ENCODE measurements around the gene MTCL1. TPM values are rescaled to one million over a fixed set of nuclear protein-coding genes. Genes with fewer than 3 reads are reported as not detected.
"Not testable (repeated sequence)": the region's sequence is repeated elsewhere in the genome, so short reads cannot be mapped to it uniquely, and the experiment has no call there.

Gene MTCL1
- polyA plus RNA-seq, 1 donor, result 23.8 TPM

DNA sequence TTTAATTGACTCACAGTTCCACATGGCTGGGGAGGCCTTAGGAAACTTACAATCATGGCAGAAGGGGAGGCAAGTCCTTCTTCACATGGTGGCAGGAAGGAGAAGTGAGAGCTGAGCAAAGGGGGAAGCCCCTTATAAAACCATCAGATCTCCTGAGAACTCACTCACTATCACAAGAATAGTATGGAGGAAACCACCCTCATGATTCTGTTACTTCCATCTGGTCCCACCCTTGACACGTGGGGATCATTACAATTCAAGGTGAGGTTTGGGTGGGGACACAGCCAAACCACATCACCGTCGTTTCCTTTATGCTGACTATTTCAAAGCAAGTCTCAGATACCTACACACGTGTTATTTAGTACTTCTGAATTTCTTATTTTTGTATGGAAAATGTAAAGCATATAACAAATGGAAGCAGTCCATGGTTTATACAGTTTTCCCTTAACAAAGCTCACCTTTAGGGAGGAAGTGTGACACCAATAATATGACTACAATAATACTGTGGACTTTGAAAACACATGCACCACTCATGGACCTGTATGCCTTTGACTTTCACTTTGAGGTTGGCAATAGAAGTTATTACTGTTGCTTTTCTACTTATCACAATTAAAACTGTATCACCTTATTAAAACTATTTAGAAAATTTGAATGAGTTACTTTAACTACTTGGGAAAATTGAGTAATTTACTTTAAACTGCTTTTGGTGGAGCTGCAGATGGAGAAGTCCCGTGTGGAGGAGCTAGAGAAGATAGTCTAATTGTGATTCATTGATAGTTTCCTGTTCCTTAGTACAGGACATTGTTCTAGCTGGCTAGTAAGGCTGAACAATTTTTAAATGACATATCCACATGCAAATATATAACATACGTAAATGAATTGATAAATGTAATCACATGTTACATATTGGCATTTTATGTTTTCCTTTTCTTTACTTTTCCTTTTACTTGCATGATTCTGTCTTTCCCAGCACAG lies 37.3 kb downstream of the MTCL1 start:
- no peak for DNase-seq

DNA sequence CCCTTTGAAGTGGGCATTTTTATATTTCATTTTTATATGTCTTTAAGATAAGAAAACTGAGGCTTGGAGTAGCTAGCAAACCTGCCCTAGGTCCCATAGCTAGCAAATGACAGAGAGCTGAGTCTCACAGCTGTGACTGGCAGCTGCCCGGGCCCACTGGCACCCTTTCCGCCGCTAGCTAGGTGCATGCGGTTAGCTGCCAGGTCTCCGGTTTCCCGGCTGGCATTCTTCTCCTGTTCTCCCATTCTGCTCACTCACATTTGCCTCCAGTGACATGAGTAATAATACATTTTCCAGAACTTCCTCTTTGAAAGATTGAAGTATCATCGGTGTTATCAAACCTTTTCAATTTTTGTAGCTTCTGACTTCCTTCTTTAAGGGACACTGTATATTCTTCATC lies 38.7 kb downstream of the MTCL1 start:
- DNase-seq, result no peak

DNA sequence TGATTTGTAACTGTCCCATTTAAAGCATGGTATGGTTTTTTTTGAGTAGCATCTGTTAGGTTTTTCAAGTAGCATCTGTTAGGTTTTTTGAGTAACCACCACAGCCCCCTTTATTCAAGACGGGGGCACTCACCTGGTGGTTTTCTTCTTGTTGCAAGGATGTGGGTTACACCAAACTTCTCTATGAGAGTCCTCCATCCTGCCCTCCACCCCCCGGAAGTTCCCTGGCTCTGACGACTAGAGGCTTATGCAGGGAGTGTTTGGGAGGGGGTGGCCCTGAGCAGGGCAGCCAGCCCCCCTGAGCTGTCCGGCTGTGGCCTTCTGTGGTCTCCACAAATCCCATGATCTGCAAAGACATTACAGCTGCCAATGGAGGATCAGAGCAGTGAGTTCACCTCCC lies 39.3 kb downstream of the MTCL1 start:
- no peak for DNase-seq

DNA sequence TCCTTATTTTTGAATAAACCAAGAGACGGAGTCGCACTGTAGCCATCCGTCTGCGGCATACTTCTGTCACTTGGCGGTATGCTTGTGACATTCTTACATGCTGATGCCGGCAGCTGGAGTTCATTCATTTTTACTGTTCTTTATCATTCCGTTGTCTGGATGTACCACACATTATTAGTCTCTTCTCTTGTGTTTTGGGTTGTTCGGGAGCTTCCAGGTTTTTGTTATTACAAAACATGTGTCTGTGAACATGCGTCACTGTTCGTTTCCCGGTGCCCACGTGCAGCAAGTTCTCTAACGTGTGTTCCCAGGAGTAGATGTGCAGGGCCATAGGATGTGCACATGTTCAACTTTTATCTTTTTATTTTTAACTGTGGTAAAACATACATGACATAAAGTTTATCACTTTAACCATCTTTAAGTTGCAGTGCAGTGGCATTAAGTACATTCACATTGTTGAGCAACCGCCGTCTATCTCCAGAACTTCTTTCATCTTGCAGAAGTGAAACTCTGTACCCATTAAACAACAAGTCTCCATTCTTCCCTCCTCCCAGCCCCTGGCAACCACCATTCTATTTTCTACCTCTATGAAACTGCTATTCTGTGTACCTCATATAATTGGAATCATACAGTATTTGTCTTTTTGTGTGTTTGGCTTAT lies 40.1 kb downstream of the MTCL1 start:
- DNase-seq, result no peak

DNA sequence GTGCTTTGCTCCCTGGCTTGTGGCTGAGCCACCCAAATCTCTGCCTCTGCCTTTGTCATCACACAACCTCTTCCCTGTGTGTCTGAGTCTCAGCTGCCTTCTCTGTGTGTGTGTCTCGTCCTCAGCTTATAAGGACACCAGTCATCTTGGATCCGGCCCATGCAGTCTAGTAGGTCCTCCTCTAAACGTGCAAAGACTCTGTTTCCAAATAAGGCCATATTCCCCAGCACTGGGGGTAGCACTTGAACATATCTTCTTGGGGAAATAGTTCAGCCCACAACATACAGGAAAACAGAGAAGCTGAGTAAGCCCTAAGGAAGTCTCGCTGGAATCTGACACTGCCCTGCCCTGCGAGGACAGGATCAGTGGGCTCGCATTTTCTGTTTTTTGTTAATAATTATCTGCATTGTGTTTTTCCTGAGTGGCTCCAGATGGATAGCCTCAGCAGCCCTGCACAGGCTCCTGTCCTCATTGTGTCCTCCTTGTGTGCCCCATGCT lies 42.1 kb downstream of the MTCL1 start:
- DNase-seq, result no peak

GRCh38 chr18:8749492-8749891 lies 44.1 kb downstream of the MTCL1 start:
- DNase-seq, result no peak

GRCh38 chr18:8750954-8751415 lies 45.6 kb downstream of the MTCL1 start:
- no peak for DNase-seq

GRCh38 chr18:8751692-8752091 lies 46.3 kb downstream of the MTCL1 start:
- no peak for DNase-seq

DNA sequence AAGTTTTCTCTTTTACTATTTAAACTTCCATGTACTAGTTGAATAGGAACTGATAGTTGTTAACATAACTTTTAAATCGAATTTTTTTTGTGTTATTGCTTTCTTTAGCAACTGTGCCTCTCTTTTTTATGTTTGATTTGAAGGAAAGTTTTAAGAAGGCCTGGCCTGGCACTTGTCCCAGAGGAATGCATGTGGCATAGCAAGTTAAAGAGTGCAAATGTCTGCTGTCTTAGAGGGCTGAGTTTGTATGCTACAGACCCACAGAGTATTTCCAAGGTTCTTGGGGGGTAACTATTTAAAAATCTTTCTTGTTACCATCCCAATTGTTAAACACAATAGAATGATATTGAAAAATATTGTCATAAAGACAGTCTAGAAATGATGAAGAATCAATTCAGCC lies 47.0 kb downstream of the MTCL1 start:
- no peak for DNase-seq

- DNase-seq, result no peak
These were observed 49.9 kb downstream of the MTCL1 start for GRCh38 chr18:8754995-8755960.

DNA sequence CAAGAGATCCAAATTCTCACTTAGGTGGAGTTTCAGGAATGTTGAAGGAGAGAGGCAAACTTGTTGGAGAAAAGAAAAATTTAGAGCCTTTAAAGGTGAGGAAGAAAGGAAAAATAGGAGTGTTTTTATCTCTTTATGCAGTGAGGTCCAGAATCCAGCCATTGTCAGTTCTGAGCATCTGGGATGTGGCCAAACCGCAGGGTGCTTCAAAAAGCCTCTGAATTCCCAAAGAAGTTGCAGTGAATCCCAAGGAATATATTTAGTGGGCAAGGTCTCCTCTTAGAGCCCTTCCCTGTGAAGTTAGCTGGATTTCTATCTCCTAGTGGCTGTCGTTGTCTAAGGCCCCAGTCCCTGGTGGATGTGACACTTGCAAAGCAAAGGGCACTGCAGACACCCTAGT lies 51.2 kb downstream of the MTCL1 start:
- no peak for DNase-seq

- no peak for DNase-seq
These were observed 52.1 kb downstream of the MTCL1 start for GRCh38 chr18:8757396-8757997.

DNA sequence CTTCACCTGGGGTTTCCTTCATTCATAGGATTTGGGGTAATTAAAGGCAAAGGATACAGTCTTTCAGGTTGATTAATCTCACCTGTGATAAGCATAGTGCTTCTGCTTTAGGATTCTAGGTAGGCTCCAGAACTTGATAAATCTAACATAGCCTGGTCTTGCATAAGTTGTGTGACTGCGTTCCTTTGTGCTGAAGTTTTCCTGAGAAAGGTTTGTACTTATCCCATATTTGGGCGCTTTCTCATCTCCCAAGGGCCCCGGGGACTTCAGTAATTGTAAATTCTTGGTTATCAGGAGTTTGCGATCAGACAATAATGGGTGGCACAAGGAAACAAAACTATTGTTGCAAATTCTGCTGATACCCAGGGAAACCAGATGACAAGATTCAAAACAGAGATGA lies 53.1 kb downstream of the MTCL1 start:
- no peak for DNase-seq

DNA sequence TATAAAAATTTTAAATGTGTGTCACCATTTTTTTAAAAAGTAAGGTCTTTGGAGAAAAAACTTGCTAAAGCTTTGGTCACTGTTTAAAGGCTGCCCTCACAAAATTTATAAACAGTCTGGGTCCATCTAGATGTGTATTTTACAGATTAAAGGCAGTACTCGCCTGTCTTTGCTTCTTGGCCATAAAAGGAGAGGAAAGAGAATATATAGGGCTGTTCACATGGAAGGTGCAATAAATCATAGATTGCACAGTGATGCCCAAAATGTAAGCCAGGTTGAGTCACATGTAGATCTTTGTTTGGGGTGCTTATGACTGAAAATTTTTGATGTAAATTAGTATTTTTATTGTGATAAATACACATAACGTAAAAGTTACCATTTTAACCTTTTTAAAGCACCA lies 55.6 kb downstream of the MTCL1 start:
- DNase-seq, result no peak

GRCh38 chr18:8761535-8761934 lies 56.2 kb downstream of the MTCL1 start:
- DNase-seq, result not testable (repeated sequence)

GRCh38 chr18:8762968-8763367 lies 57.6 kb downstream of the MTCL1 start:
- DNase-seq, result no peak

DNA sequence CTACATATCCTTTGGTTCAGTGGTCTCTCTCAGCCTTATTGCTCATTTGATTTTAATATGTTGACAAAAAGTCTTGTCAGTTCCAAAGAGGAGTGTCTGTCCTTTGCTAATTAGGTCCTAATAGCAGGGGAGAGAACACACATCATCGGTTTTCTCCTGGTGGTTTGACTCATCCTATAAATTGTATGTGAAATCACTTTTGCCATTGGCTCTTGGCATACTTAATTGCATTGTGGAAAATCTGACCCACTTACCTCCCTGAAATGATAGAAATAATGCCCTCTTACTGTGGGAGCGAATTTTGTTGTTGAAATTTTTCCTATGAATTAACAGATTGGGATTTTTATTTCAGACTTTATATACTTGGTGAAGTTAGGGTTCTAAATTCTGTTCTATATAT lies 58.3 kb downstream of the MTCL1 start:
- no peak for DNase-seq

- no peak for DNase-seq
These were observed 60.6 kb downstream of the MTCL1 start for GRCh38 chr18:8765783-8766463.

DNA sequence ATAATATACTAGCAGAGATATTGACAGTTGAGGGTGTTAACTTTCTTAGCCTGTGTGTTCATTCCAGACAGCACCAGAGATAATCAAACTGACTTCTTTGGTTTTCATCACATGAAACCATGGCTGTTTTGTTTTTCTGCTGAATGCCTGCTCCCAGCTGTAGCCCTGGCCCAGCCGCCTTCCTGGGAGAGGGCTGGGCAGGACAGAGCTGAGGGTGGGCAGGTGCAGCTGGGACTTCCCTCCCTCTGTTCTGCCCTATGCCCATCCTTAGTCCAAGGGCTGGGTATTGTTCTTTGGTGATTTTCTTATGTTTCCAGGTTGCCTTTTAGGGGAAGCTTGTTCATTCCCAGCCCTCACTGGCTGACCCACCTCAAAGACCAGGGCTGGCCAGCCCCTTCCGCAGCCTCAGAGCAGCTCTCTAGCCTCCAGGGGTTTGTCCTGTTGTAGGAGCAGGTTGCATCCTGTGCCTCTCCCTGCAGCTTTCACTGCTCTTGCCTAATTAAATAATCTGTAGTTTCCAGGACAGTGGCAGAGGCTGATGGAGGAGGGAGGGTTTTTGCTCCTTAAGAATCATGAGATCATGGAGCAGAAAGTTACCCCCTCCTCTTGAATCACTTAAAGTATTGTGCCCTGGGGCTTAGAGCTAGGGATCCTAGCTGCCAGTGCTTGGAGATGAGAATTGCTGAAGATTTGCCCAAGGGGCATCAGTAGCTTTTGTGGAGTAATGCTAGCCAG lies 61.4 kb downstream of the MTCL1 start:
- no peak for DNase-seq

DNA sequence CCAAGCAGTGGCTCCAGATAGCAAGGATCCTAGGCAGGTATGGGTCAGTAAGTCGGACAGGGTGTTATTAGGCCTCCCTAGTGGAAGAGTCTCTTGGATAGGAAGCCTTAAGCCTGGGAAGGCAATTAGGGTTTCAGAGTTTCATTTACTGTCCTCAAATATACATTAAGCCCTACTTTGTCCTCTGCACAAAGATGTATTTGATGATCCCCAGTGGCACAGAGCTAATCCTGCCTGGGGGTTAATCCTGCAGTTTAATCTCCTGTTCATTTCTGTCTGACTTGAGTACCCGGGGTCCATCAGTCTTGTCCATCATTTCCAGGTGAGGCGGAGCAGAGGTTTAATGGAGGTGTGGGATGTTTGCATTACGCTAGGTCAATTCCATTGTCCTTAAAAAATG lies 62.0 kb downstream of the MTCL1 start:
- DNase-seq, result no peak

All from left kidney (tissue), 2 donors.